ENCODE measurements around the gene RNASE12.
"Not testable (repeated sequence)": the region's sequence is repeated elsewhere in the genome, so short reads cannot be mapped to it uniquely, and the experiment has no call there.

The RNASE12 gene

DNA sequence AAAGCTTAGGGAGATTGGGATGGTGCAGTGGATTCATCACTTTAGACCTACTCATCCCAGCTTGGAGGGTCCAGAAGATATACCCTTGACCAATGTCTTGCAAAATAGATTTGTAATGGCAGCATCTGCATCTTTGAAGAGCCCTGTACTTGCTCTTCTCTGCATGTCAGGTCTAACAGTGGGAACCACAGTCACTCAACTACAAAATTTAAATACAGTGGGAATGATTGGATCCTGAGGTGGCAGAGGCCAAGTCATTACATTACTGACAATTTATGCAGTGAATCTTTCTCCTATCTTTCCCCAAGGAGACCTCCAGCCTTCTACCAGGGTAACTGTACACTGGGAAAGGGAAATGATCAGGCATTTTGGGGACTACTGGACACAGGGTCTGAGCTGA is 22.1 kb downstream of the RNASE12 start:
- H3K4me3 ChIP-seq (ENCODE audit: low read length) = no peak overlapping the region
- no peak for TF ChIP-seq CTCF (conservative IDR thresholded peaks at IDR 0.05; ENCODE audit: low read length)
- no peak for DNase-seq (ENCODE audit: low read depth)

GRCh38 chr14:20568393-20568792 is 22.8 kb downstream of the RNASE12 start:
- TF ChIP-seq CTCF (conservative IDR thresholded peaks at IDR 0.05; ENCODE audit: low read length) = no peak
- no peak overlapping the region for H3K4me3 ChIP-seq (ENCODE audit: low read length)
- no peak for DNase-seq (ENCODE audit: low read depth)

DNA sequence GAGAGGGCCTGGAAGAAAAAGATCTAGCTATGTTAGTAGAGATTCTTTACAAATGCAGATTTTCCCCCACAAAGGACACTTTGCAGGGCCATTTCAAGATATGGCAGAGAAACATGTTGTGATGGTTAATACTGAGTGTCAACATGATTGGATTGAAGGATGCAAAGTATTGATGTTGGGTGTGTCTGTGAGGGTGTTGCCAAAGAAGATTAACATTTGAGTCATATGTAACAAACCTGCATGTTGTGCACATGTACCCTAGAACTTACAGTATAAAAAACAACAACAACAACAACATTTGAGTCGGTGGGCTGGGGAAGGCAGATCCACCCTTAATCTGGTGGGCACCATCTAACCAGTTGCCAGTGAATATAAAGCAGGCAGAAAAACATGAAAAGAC is 24.0 kb downstream of the RNASE12 start:
- not testable (repeated sequence) for DNase-seq (ENCODE audit: low read depth); H3K4me3 ChIP-seq (ENCODE audit: low read length)

GRCh38 chr14:20564501-20564997 is 26.6 kb downstream of the RNASE12 start:
- no peak for DNase-seq (ENCODE audit: low read depth)
- TF ChIP-seq CTCF (conservative IDR thresholded peaks at IDR 0.05; ENCODE audit: low read length) = no peak
- no peak overlapping the region for H3K4me3 ChIP-seq (ENCODE audit: low read length)

- DNase-seq (ENCODE audit: low read depth) = no peak
- TF ChIP-seq CTCF (conservative IDR thresholded peaks at IDR 0.05; ENCODE audit: low read length) = no peak
These were observed 27.2 kb downstream of the RNASE12 start for GRCh38 chr14:20563971-20564370.

GRCh38 chr14:20560961-20561360 is 30.2 kb downstream of the RNASE12 start, which contains the start of gene RNASE9:
Gene RNASE9 (minus strand): TSS chr14:20561047.
- DNase-seq (ENCODE audit: low read depth) = no peak
- no peak for TF ChIP-seq CTCF (conservative IDR thresholded peaks at IDR 0.05; ENCODE audit: low read length)
- H3K4me3 ChIP-seq (ENCODE audit: low read length) = no peak within 1 kb of the TSS

More at GRCh38 chr14:20563971-20564370, 27.2 kb downstream of the RNASE12 start:
- H3K4me3 ChIP-seq (ENCODE audit: low read length) = no peak overlapping the region

- H3K4me3 ChIP-seq (ENCODE audit: low read length) = no peak overlapping the region
- no peak for TF ChIP-seq CTCF (conservative IDR thresholded peaks at IDR 0.05; ENCODE audit: low read length)
- no peak for DNase-seq (ENCODE audit: low read depth)
These were observed 31.7 kb downstream of the RNASE12 start for GRCh38 chr14:20559461-20559904.

- no peak overlapping the region for H3K4me3 ChIP-seq (ENCODE audit: low read length)
- TF ChIP-seq CTCF (conservative IDR thresholded peaks at IDR 0.05; ENCODE audit: low read length) = no peak
These were observed 34.0 kb downstream of the RNASE12 start for GRCh38 chr14:20557212-20557542.

More at GRCh38 chr14:20557212-20557542, 34.0 kb downstream of the RNASE12 start:
- no peak for DNase-seq (ENCODE audit: low read depth)

Measured in AG10803 (cell line).